Right renal cortex interstitium (tissue), 3 donors: ENCODE results near the gene LRMDA. TPM values are rescaled to one million over a fixed set of nuclear protein-coding genes. Genes with fewer than 3 reads are reported as not detected.

Source experiments
- DNase-seq, 3 donors: peaks; one replicate each; pipeline ENCODE4 v3.0.0-alpha.2; 2013; ENCODE audit warnings: low read depth in 3 of 3, low spot score in 2 of 3
- polyA plus RNA-seq, 3 donors: library from polyadenylated mRNA; unstranded; fragments of 120-200 nt; gene quantifications; one replicate each; pipeline ENCODE4 v1.2.1, GENCODE V29; 2013; ENCODE audit not compliant: insufficient read length in 3 of 3

Gene LRMDA
- polyA plus RNA-seq, 3 donors, result 20.9 to 21.7 (median 21.2) TPM

GRCh38 chr10:76324283-76324682, 892.9 kb downstream of the LRMDA start:
- no peak for DNase-seq

GRCh38 chr10:76327441-76327840, 896.0 kb downstream of the LRMDA start:
- no peak for DNase-seq

GRCh38 chr10:76328348-76328747, 896.9 kb downstream of the LRMDA start:
- no peak for DNase-seq

GRCh38 chr10:76329891-76330575, 898.6 kb downstream of the LRMDA start:
- DNase-seq, result no peak

- DNase-seq, result no peak
These were observed 900.3 kb downstream of the LRMDA start for GRCh38 chr10:76331742-76332141.

GRCh38 chr10:76333326-76333725, 901.9 kb downstream of the LRMDA start:
- no peak for DNase-seq

- DNase-seq, result no peak
These were observed 902.4 kb downstream of the LRMDA start for GRCh38 chr10:76333796-76334195.

GRCh38 chr10:76334255-76334654, 902.8 kb downstream of the LRMDA start:
- no peak for DNase-seq

GRCh38 chr10:76336213-76336963, 905.0 kb downstream of the LRMDA start:
- no peak for DNase-seq

GRCh38 chr10:76337641-76338040, 906.2 kb downstream of the LRMDA start:
- DNase-seq, result no peak

GRCh38 chr10:76338187-76338586, 906.8 kb downstream of the LRMDA start:
- DNase-seq, result no peak

GRCh38 chr10:76341740-76342139, 910.3 kb downstream of the LRMDA start:
- no peak for DNase-seq

- no peak for DNase-seq
These were observed 911.6 kb downstream of the LRMDA start for GRCh38 chr10:76342996-76343395.

- no peak for DNase-seq
These were observed 916.4 kb downstream of the LRMDA start for GRCh38 chr10:76347832-76348231.

GRCh38 chr10:76350583-76350982, 919.2 kb downstream of the LRMDA start:
- DNase-seq, result no peak

GRCh38 chr10:76352300-76352699, 920.9 kb downstream of the LRMDA start:
- DNase-seq, result no peak

- no peak for DNase-seq
These were observed 921.9 kb downstream of the LRMDA start for GRCh38 chr10:76353237-76353851.

- no peak for DNase-seq
These were observed 922.9 kb downstream of the LRMDA start for GRCh38 chr10:76354212-76354738.

GRCh38 chr10:76354921-76355320, 923.5 kb downstream of the LRMDA start:
- no peak for DNase-seq

GRCh38 chr10:76356557-76356956, 925.1 kb downstream of the LRMDA start:
- no peak for DNase-seq

- DNase-seq, result no peak
These were observed 926.4 kb downstream of the LRMDA start for GRCh38 chr10:76357726-76358415.
